ENCODE data around the gene SCG2.
"Not testable (repeated sequence)": the region's sequence is repeated elsewhere in the genome, so short reads cannot be mapped to it uniquely, and the experiment has no call there.

Gene SCG2

DNA sequence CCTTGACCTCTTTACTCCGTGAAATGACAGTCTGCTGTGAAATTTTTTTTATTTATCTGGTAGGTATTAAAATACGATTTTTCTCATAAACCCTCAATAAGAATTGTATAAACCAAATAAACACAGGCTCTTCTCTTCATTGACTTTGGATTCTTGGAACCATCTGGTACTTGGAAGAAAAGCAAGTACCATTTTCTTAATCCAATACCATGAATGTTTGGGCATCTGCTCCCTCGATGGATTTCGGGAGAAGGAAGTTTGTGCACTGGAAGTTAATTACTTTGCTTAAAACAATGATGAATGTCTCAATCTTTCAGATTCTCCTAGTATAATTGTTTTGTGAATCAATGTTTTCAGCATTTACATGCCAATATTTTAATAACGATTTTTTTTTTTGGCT is 5.3 kb upstream of the SCG2 start:
- no peak for DNase-seq

DNA sequence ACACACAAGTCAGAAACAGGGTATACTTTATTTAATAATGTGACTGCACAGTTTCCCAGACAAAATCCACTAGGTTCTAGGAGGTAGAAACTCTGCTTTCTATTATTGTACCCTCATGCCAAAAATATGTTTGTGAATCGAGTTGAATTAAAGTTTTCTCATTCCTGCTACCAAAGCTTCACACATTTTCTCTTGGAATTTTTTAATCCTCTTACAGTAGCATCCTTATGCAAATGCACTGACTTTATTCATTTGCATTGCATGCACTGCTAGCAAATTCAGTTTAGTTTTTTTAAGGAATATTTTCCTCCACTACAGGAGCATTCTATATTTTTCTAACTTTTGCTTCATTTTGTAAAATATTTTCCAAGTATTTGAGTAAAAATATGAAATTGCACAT is 4.8 kb upstream of the SCG2 start:
- no peak for DNase-seq

DNA sequence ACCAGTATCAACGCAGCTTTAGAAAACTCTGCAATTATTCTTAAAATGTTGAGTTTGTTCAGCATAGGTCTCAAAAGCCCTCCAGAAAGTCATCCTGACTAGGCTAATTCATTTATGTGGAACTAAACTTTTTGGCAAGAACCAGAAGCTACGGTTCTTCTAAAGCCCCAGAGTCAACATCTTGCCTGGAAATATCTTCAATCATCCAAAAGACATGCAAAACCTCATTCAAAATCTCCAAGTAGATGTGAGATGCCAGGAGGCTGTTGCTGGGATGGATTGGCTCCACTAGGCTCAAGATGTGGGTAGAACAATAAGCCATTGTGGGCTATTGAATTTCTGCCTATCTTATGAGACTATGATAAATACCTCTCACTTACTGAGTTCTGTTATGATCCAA is 2.1 kb upstream of the SCG2 start:
- no peak for DNase-seq

DNA sequence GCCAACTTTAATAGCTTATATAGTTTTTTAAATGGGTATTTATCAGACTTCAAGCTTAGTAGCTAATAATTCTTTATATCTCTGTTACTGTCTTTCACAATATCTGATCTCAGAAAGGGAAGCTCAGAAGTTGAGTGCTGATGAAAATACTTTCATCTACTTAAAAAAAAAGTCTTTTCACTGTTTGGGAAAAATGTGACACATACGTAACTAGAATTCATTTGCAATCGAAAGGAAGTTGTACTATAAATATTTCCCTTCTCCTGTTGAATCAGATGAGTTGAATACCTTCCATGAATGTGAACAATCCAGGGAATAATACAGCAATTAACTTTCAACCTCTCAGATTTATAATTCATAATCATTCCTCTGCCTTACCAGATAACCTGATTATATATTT is 811 bp upstream of the SCG2 start:
- DNase-seq, result no peak

DNA sequence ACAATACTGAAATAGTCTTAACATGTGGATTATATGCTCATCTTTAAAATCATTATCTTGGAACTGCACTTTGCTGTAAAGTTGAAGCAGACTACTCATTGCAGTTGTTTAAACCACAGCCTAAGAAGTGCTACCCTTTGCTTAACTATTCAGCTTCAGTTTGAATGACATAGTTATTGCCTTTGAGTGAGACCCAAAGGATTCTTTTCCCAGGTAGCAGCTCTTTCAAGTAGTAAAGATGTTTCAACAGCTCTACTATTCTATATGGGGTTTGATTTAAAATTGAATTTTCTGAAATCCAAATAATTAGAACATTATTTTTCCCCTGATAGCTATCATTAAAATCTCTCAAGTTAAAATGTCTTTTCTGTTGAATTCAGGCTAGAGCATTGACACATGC is 1.1 kb downstream of the SCG2 start:
- no peak for DNase-seq

DNA sequence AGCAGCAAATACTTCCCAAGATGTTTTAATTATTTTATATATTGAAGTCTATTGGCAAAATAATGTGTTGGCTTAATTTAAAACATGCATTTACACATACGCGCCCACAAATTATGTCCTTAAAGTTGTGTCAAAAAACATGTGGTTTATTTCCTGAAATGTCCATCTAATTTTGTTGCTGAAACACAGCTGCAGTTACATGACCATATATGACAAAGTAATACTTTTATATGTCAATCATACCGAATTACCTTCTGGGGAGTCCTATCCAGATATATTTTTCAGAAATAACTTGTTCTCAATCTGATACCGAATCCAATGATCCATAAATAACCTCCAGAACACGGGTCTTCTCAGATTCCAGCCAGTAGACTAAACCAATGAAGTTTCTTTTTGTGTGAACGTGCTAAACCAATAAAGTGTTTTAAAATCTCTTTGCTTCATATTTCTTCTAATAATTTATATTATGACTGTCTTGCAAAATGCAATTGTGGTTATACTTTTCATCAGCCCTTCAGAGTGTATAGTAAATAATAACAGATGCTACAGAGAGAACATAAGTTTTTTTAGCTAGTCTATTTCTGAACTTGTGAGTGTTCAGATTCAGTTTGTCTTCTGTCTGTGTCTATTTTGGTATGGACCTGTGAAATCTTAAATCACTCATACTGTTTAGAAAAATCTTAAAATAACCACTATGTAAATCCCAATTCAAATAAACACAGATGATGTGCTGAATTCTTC is 2.4 kb downstream of the SCG2 start:
- DNase-seq, result no peak

DNA sequence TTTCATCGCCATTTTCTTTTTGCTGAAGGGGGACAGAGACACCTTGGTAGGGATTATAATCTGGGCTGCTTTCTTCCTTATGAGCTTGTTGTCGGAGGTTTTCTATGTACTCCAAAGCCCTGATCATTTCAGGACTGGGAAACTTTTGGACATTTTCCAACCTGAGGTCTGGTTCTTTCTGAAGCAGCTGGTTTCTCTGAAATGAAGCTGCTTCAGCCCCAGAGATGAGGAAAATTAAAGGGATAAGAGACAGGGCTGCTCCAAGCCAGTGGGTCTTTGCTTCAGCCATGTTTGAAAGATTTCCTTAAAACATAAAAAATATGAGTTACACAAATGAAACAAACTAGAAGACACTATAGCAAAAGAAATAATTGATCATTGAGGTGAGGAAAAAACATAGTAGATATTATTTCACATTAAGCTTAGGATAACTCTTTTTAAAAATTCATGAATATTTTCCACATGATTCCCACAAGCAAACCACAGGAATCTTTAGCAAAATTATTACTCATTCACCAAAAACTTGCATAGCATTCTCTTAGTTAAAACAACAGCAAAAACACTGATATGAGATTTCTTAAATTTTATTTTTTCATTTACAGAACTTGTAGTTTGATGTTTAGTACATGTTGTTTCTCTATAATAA is 3.0 kb downstream of the SCG2 start:
- no peak for DNase-seq

DNA sequence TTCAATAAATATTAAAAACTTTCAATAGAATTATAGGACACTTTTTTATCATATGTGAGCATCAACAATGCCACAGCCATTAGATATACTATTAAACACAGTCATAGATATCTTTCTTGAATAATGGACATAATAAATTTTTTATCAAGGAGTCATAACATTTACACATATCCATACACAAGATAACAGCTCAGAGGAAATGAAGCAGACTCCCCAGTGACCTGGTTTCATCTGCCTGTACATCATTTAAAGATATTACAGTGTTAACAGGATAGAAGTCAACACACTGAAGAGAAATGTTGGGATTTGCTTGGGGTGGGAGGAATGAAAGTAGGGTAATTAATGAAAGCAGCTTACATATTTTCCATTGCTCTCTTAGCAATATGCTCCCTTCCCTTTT is 5.1 kb downstream of the SCG2 start:
- no peak for DNase-seq

DNA sequence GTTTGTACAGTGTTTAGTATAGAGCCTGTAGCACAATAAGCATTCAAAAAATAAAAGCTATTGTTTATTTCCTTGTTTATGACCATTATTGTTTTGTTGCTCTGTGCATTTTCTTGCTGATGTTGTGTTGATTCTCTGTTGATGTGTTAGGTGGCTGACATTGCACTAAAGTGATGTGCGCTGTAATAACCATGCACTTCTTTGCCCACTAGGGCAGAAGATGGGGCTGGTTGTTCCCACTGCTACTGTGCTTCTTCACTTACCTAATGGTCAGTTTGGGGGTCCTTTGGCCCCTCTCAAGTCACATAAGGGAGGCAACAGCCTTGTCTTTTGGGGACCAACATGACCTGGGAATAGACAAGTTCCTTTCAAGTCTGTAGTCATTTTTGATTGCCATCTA is 6.0 kb downstream of the SCG2 start:
- no peak for DNase-seq

DNA sequence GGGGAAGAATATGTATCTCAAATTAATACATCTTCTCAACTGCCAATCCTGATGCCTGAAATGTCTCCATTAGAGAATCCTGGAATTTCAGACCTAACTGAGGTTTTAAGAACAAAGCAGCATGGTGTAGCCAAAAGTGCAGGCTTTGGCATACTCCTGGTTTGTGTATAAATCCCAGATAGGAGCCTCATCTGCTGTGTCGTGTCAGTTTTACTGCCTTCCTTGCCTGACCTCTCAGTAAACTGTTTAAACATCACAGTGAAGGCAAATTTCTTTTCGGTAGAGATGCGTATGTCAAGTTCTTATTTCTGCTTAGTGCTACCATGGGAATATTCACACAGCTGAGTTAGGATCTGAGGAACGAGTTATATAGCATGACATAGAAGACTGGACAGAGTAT is 7.3 kb downstream of the SCG2 start:
- no peak for DNase-seq

DNA sequence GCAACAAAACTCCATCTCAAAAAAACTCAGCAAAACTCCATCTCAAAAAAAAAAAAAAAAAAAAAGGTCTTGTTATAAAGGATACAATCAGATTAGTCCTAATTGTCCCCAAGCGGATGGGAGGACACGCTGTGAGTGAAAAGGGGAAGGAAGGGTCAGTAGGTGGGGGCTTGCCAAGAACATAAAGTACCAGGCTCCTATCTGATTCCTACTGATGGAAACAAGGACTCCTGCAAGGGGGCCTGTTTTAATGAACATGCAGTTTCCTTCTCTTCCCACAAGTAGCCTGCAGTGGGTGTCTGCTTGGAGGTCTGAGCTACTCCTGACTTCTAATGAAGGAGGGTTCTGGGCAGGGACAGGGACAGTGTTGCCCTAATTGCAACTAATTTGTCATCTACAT is 7.9 kb downstream of the SCG2 start:
- DNase-seq, result no peak

DNA sequence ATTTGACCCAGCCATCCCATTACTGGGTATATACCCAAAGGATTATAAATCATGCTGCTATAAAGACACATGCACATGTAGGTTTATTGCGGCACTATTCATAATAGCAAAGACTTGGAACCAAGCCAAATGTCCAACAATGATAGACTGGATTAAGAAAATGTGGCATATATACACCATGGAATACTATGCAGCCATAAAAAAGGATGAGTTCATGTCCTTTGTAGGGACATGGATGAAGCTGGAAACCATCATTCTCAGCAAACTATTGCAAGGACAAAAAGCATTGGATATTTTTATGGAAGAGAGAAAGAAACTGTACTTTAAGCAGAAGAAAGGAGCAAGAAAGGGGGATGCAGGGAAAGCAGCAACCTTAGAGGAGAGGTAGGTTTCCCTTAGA is 9.5 kb downstream of the SCG2 start:
- not testable (repeated sequence) for DNase-seq

DNA sequence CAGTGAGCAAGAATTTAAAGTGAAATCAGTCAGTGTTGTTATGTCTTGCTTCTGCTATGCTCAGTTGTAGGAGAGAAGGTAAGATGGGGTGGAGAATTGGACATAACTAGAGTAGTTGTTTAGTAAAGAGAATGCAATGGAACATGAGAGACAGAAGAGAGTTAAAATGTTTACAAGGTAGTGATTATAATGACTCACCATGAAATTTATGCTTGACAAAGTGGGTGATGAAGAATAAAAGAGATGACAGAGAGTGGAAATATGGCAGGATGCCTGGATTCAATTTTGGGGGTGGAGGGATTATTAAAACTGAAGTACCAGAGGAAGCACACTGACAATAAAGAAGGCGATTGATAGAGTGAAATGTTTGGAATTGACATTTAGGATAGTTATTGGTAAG is 10.6 kb downstream of the SCG2 start:
- no peak for DNase-seq

DNA sequence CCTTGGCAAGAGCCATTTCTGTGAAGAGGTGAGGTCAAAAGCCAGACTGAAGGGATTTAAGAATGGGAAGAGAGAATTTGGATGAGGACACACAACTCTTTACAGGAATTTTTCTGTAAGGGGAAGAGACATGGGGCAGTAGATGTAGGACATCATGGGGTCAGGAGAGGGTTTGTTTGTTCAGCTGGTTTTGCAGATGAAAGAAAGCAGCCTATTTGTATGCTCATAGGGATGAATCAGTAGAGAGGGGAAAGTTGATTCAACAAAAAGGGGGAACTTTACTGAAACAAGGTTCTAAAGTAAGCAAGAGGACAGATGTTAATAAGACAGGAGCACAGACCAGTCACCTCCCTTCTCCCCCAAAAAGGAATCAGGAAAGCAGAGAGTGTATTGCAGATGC is 11.2 kb downstream of the SCG2 start:
- DNase-seq, result no peak

DNA sequence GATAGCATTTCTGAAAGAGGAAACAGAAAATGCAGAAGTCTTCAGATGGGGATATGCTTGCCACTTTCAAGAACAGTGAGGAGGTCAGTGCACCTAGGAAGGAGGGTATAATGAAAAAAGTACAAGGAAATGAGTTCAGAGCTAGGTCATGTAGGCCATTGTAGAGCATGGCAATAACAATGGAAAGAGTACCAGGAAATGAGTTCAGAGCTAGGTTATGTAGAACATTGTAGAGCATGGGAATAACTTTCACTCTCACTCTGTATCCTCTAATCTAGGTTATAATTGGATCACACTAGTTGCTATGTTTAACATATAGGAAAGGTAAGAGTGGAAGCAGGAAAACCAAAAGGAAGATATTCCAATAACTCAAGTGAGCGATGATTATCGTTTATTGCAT is 12.3 kb downstream of the SCG2 start:
- DNase-seq, result no peak

DNA sequence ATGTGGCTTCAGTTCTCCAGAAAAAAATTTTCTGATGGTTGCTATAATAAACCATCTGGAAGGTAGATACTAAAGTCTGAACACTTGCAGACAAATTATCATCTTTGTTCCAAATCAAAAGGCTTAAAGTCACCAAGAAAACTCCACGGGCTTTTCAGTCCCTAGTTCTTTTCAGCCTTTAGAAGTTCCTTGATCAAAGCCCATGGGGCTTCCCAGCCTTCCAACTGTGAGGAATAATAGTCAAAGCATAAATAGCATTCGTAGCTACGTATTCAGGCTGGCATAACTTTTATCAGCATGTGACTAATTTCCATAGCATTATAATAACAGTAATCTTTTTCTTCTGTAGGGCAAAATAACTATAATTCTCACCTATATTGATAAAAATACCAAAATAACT is 13.9 kb downstream of the SCG2 start:
- DNase-seq, result no peak

DNA sequence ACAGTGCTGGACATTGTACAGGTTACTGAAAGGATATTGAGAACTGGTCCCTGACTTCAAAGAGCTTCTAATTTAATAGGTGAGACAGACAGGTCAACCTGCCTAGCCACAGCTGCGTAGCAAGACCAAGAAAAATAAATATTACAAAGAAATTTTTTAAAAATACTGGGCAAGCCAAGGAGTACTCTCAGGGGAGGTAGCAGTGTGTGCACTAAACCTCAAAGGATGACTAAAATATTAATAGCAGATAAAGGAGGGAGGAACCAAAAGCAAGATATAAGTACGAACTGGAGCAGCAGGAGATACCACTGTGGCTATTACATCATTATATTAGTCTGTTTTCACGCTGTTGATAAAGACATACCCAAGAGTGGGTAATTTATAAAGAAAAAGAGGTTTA is 14.9 kb downstream of the SCG2 start:
- DNase-seq, result no peak

DNA sequence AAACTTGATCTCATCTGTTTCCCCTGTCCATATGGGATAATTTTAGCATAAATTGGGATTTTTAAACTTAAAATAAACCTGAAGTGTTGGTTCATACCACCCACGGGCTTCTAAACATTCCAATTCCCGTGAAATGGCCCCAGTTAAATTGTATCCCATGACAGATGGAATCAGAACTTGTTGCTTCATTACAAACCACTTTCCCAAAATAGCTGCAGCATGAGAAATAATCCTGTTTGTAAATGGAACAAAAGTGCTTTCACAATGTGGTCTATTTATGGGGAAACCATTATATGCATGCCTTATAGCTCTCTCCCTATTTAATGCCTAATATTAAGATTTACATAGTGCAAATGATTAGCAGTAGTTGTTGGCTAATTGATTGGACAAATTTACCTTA is 15.9 kb downstream of the SCG2 start:
- no peak for DNase-seq

DNA sequence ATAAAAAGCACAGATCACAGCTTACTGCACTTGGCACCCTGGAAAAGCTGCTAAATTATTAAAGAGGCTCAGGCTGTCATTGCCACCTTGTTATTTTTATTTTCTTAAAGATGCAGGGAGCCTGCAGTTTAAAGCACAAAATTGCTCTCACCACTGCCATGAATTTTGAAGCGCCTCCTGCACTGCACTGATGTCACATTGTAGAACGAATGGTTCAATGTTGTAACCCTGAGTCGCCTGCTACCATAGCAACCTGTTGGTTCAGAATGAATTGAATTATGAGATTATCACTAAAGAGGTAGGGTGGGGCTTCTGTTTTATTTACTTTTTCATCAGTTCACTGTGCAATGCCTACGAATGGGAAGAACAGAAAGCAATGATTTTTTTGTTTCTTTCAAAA is 16.5 kb downstream of the SCG2 start:
- DNase-seq, result no peak

DNA sequence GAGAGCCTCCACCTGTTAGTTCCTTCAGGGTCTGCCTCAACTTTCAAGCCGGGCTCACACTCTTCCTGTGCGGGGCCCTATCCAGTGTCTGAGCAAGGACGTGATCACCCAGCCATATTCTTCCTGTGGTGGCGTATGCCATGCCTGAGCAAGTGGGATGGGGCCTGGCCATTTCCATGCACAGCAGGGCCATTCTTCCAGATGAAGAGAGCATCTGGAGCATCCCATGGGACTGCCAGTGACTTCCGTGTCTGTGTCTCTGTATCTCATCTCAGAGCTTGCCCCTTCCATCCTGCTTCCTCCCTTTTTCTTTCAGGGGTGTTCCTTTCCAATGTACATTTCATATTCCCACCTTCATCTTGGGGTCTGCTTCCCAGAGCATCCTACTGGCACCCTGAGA is 20.2 kb downstream of the SCG2 start:
- no peak for DNase-seq

DNA sequence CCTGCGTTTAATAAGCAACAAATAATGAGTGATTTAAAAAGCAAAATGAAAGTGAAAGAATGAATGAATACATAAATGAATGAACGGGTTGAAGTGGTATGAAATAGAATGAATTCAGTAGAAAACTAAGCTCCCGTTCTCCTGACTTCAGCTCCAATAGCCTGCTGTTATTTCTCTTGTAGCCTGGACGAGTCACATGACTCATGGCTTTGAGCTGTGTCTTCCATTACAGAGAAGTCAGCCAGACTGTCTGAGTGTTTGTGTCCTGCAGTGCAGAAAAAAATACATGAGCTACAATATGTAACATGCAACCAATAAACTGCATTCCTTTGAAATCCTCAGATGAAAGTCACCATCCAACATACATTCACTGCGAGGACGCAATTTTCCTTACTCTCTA is 21.2 kb downstream of the SCG2 start:
- no peak for DNase-seq

DNA sequence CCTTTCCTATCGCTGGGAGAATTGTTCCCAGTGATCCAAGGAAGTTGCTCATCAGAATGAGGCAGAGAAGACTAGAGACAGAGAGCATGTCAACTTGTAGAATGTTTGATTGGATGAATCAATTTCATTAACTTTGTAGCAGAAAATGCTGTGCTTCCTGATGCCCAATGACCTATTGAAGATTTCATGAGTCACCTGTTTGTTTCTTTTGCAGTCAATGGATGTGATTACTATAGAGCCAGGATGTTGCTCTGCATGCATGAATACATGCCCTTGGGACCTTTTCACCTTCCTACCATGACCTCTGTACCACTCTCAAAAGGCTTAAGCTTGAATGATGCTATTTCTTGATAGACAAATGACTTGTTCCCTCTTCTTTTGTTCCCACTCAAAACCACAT is 23.3 kb downstream of the SCG2 start:
- no peak for DNase-seq

DNA sequence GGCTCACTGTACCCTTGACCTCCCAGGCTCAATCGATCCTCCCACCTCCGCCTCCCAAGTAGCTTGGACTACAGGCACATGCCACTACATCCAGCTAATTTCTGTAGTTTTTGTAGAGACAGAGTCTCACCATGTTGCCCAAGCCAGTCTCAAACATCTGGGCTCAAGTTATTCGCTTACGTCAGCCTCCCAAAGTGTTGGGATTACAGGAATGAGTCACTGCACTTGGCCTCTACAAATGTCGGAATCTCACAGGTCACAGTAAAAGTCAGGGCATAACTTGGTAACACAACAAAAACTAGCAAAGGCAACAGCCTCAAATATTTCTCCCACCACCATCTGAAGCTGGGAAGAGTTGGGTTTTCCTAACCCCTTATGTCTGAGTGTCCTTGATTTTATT is 25.3 kb downstream of the SCG2 start:
- no peak for DNase-seq

DNA sequence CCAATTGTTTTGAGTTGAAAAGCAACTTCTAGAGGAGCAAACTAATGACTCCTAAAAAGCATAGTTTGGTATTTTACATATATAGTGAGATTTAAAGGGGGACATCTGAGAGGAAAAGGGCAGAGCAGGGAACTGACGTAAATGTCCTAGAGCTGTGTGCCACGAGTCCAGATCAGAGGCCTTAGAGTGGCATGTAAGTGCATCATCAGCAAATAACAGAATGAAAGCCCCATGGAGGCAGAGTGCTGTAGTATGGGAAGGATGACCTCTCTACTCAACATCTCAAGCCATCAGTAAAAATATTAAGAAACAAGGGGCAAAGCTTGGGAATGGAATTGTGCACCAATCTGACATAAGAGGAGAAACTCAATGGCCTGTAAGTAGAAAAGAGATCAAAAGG is 31.4 kb downstream of the SCG2 start:
- no peak for DNase-seq

DNA sequence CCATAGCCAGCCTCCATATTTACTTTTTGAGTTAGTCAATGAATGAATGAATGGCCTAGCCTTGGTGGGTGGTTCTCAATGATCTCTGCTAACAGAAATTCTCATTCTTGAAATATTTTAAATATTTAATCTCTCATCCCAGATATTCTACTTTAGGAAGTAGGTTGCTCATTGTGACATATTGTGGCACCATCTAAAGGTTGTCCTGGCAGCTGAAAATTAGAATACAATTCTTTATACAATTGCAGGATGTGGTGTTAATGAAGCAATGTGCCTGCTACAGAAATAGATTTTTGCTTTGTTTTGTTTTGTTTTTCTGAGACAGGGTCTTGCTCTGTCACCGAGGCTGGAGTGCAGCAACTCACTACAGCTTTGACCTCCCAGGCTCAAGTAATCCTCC is 35.8 kb downstream of the SCG2 start:
- no peak for DNase-seq

All from activated gamma-delta T cell treated with Interleukin-2 at 50 U/mL for 16 hours (primary cell).